HUES6 (cell line): ENCODE data around the gene UNC79.

Experiments used
- H3K27ac ChIP-seq: 2 replicates; pipeline ENCODE4 v1.7.0; 2013; ENCODE audit warnings: low read depth, mild to moderate bottlenecking, low read length, inconsistent platforms
- H3K27me3 ChIP-seq: 2 replicates; pipeline ENCODE4 v1.6.1; 2013; ENCODE audit warnings: low read length; ENCODE audit not compliant: control insufficient read depth, insufficient read depth
- H3K36me3 ChIP-seq: 2 replicates; pipeline ENCODE4 v1.6.1; 2013; ENCODE audit warnings: low read length; ENCODE audit not compliant: control insufficient read depth, insufficient read depth
- H3K4me1 ChIP-seq: 2 replicates; pipeline ENCODE4 v1.6.1; 2013; ENCODE audit warnings: low read length; ENCODE audit not compliant: control insufficient read depth, insufficient read depth
- H3K4me3 ChIP-seq: 2 replicates; pipeline ENCODE4 v1.5.1; 2013; ENCODE audit warnings: low read depth, low read length
- H3K9ac ChIP-seq: one replicate; pipeline ENCODE4 v1.6.1; 2013; ENCODE audit warnings: mild to moderate bottlenecking, low read length
- H3K9me3 ChIP-seq: 2 replicates; pipeline ENCODE4 v1.6.1; 2013; ENCODE audit warnings: low read depth, low read length; ENCODE audit not compliant: control insufficient read depth, insufficient read depth

UNC79 gene

DNA sequence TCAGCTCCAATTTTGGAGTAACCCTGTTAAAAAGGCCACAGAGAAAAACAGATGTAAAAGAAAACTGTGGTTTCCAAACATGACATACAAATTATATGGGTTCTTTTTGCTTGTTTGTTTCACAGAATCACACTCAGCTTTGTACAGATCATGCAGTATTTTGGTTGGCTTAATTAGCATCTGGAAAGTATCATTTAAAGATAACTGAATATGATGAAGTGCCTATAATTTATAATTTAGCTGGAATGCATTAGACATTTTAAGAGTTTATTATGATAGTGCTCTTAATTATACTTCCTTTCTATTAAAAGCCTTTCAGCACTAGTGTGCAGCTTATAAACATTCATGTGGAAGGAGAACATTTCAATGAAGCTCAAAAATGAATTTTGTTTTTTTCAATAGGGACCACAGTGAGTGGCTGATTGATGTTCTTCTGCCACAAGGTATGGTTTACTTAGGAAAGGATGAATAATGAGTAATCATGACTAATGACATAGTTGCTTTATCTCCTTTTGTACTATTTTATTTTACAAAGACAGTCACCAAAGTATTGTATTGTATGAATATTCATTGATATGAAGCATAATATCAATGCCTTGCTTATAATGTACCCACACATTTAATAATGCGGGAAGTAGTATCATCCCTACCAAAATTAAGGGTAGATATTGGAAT, 98.3 kb downstream of the UNC79 start:
- Histone ChIP-seq H3K9me3 (no peaks in the 10 kb centered on the region), H3K4me3 (no peak overlapping the region), H3K4me1 (peaks cover 10% of the 10 kb centered on the region; the same call in 1 of the 2 replicates), H3K27ac (no peak overlapping the region), H3K36me3 (no peaks in the 10 kb centered on the region), H3K9ac (no peak overlapping the region), H3K27me3 (no peaks in the 10 kb centered on the region)

GRCh38 chr14:93531644-93532043, 100.9 kb downstream of the UNC79 start:
- Histone ChIP-seq H3K4me3 (no peak overlapping the region), H3K9ac (no peak overlapping the region), H3K36me3 (no peaks in the 10 kb centered on the region), H3K27me3 (no peaks in the 10 kb centered on the region), H3K4me1 (no peaks in the 10 kb centered on the region; the same call in 1 of the 2 replicates), H3K9me3 (no peaks in the 10 kb centered on the region), H3K27ac (no peak overlapping the region)

DNA sequence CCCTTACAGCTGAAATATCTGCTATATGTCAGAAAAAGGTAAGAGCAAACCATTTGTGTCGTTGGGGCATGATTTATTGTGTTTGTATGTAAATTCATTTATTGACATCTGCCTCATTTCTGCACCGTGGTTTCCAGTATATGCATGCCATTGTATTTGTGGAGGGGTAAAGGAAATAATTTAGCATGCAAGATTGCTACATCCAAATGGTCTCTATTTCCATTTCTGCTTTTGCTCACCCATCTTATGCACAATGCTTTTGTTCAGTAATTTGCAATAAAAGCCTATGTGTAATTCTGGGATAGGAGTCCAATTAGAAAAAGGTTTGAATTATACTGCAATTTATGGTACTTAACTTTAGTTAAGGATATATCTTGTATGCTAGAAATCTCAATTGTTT, 101.8 kb downstream of the UNC79 start:
- H3K9me3 ChIP-seq, result no peaks in the 10 kb centered on the region
- no peak overlapping the region for H3K27ac ChIP-seq
- no peak overlapping the region for H3K4me3 ChIP-seq
- no peaks in the 10 kb centered on the region for H3K27me3 ChIP-seq
- H3K9ac ChIP-seq, result no peak overlapping the region
- H3K36me3 ChIP-seq, result no peaks in the 10 kb centered on the region
- H3K4me1 ChIP-seq, result no peaks in the 10 kb centered on the region

DNA sequence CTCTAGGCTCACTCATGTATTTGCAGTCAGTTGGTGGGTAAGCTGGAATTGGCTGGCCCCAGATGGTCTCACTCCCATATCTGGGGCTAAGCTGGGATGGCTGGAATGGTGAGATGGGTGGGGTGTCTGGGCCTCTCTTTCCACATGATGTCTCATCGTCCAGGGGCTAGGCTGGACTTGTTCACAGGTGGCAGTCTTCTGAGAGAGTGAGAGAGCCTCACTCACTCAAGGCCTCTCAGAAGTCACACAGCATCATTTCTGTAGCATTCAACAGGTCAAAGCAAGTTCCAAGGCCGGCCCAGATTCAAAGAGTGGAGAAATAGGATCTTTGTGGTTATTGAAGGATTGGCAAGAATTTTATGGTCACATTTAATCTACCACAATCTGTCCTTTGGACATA, 102.7 kb downstream of the UNC79 start:
- no peak overlapping the region for H3K9ac ChIP-seq

GRCh38 chr14:93533842-93534241, 103.1 kb downstream of the UNC79 start:
- no peak overlapping the region for H3K9ac ChIP-seq
- no peaks in the 10 kb centered on the region for H3K27me3 ChIP-seq
- H3K4me3 ChIP-seq, result no peak overlapping the region
- no peaks in the 10 kb centered on the region for H3K4me1 ChIP-seq
- no peaks in the 10 kb centered on the region for H3K36me3 ChIP-seq
- no peaks in the 10 kb centered on the region for H3K9me3 ChIP-seq
- no peak overlapping the region for H3K27ac ChIP-seq

More for the DNA sequence above, 102.7 kb downstream of the UNC79 start:
- no peak overlapping the region for H3K27ac ChIP-seq
- H3K4me1 ChIP-seq, result no peaks in the 10 kb centered on the region
- H3K4me3 ChIP-seq, result no peak overlapping the region
- H3K36me3 ChIP-seq, result no peaks in the 10 kb centered on the region
- H3K9me3 ChIP-seq, result no peaks in the 10 kb centered on the region
- H3K27me3 ChIP-seq, result no peaks in the 10 kb centered on the region

DNA sequence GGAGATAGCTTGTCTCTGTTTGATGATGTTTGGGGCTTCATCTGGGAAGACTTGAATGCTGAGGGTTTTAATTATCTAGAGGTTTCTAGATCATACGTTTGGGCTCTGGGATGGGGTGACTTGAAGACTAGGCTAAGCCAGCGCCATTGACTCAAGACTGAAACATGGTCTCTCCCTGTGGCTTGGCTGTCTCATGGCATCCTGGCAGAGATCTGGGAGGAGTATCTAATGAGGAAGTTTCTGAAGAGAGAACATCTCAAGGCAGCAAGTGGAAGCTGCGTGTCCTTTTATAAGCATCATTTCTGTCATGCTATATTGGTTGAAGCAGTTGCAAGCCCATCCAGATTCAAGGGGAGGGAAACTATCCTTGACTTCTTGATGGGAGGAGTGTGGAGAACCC, 104.8 kb downstream of the UNC79 start:
- Histone ChIP-seq H3K4me3 (no peak overlapping the region), H3K9me3 (no peaks in the 10 kb centered on the region), H3K27ac (no peak overlapping the region), H3K9ac (no peak overlapping the region), H3K27me3 (no peaks in the 10 kb centered on the region), H3K4me1 (no peaks in the 10 kb centered on the region), H3K36me3 (no peaks in the 10 kb centered on the region)

DNA sequence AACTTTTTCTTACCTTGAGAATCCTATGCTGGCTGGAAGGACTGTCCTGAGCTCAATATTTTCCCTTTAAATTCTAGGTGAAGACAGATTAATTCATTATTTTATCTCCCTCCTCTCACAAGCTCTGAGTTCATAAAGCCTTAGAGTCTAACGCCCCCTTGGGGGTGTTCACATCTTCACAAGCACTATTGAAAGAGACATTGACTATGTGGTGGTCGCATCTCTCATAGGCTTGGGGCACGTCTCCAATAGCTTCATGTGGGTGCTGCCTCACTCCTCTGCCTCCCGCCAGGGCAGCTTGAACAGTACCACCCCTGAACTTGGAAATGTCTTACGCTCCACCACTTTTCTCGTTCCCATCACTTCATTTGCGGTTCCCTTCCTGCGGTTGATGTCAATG, 106.2 kb downstream of the UNC79 start:
- Histone ChIP-seq H3K9ac (no peak overlapping the region), H3K4me1 (no peaks in the 10 kb centered on the region), H3K27ac (no peak overlapping the region), H3K9me3 (no peaks in the 10 kb centered on the region), H3K4me3 (no peak overlapping the region), H3K27me3 (no peaks in the 10 kb centered on the region), H3K36me3 (no peaks in the 10 kb centered on the region)

GRCh38 chr14:93537951-93538350, 107.2 kb downstream of the UNC79 start:
- no peak overlapping the region for H3K27ac ChIP-seq
- no peaks in the 10 kb centered on the region for H3K4me1 ChIP-seq
- H3K9me3 ChIP-seq, result no peaks in the 10 kb centered on the region
- H3K4me3 ChIP-seq, result no peak overlapping the region
- H3K9ac ChIP-seq, result no peak overlapping the region
- no peaks in the 10 kb centered on the region for H3K36me3 ChIP-seq
- H3K27me3 ChIP-seq, result no peaks in the 10 kb centered on the region

DNA sequence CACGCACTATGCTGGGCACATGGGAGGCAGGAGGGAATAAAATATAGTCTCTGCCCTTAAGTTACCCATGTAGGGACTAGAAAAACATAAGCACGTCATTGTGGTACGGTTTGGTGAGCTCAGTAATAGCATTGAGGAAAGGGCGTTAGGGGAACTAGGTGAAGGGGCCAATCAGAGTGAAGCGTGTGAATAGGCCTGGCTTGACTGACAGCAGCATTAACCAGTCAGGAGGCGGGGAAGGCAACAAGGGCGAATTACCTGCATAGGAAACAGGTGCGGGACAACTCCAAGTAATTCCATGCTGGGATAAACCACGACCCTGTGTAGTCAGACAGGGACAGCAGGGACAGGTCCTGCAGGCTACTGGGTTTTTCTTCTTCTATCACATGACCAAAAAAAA, 107.7 kb downstream of the UNC79 start:
- no peak overlapping the region for H3K9ac ChIP-seq
- H3K4me1 ChIP-seq, result no peaks in the 10 kb centered on the region
- no peaks in the 10 kb centered on the region for H3K27me3 ChIP-seq
- no peaks in the 10 kb centered on the region for H3K36me3 ChIP-seq
- no peak overlapping the region for H3K27ac ChIP-seq
- no peak overlapping the region for H3K4me3 ChIP-seq
- no peaks in the 10 kb centered on the region for H3K9me3 ChIP-seq

DNA sequence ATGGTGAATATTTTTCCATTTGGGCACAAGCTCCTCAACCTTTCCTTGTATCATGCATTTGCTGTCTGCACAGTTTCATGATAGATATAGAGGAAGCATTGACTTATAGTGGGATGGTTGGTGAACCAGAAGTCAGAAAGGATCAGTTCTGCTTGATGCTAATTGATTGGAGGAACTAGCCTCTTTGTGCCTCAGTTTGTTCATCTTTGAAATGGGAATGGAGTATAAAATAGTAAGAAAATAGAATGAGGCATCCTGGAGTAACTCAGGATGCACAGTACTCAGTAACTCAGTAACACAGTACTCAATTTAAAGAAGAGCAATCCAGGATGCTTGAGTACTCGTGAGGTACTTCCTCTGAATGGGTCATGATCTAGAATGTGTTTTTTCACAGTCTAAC, 109.5 kb downstream of the UNC79 start:
- no peaks in the 10 kb centered on the region for H3K9me3 ChIP-seq
- H3K9ac ChIP-seq, result no peak overlapping the region
- H3K4me1 ChIP-seq, result no peaks in the 10 kb centered on the region
- no peak overlapping the region for H3K27ac ChIP-seq
- no peaks in the 10 kb centered on the region for H3K27me3 ChIP-seq
- no peaks in the 10 kb centered on the region for H3K36me3 ChIP-seq
- H3K4me3 ChIP-seq, result no peak overlapping the region

- H3K27ac ChIP-seq, result no peak overlapping the region
- no peak overlapping the region for H3K4me3 ChIP-seq
- no peak overlapping the region for H3K9ac ChIP-seq
- no peaks in the 10 kb centered on the region for H3K4me1 ChIP-seq
- H3K9me3 ChIP-seq, result no peaks in the 10 kb centered on the region
- H3K27me3 ChIP-seq, result no peaks in the 10 kb centered on the region
- H3K36me3 ChIP-seq, result no peaks in the 10 kb centered on the region
These were observed 113.0 kb downstream of the UNC79 start for GRCh38 chr14:93543766-93544165.

DNA sequence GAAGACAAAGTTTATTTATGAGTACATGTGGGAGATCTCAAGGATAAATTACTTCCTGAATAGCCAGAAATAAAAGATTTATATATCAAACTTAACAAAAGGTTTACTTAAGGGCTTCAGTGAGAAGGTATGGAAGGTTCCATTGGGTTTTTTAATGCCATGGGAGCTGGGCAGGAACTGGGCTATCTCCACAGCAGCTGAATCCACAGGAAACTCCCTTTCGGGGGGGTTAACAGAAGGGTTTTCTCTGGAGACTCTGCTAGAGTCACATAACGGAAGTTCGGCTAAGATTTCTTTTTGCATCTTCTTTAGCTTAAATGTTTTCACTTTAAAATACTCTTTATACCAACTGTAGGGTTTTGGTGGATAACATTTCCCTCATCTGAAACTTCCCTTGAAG, 113.5 kb downstream of the UNC79 start:
- Histone ChIP-seq H3K4me3 (no peak overlapping the region), H3K36me3 (no peaks in the 10 kb centered on the region), H3K27me3 (no peaks in the 10 kb centered on the region), H3K9ac (no peak overlapping the region), H3K9me3 (no peaks in the 10 kb centered on the region), H3K4me1 (no peaks in the 10 kb centered on the region), H3K27ac (no peak overlapping the region)
